Measurements from ENCODE around the gene RSRC1.

DNA sequence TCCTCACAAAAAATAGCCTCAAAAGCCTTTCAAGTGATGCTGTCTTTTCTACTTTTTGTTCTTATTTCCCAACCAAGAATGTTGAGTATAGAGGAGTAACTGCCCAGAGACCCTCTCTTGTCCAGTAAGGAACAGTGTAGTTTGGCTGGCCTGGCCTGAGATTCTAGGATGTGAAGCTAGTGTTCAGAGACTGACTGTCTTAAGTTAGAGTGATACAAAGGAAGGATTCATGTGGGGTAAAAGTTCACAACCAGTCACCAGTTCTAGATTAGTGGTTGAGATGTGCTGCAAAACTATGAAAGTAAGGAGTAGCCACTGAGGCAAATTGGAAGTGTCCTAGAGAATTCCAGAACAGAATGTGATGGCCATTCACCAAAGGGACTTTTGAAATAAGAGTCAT, 49.1 kb downstream of the RSRC1 start:
- TF ChIP-seq, protein P1, sequence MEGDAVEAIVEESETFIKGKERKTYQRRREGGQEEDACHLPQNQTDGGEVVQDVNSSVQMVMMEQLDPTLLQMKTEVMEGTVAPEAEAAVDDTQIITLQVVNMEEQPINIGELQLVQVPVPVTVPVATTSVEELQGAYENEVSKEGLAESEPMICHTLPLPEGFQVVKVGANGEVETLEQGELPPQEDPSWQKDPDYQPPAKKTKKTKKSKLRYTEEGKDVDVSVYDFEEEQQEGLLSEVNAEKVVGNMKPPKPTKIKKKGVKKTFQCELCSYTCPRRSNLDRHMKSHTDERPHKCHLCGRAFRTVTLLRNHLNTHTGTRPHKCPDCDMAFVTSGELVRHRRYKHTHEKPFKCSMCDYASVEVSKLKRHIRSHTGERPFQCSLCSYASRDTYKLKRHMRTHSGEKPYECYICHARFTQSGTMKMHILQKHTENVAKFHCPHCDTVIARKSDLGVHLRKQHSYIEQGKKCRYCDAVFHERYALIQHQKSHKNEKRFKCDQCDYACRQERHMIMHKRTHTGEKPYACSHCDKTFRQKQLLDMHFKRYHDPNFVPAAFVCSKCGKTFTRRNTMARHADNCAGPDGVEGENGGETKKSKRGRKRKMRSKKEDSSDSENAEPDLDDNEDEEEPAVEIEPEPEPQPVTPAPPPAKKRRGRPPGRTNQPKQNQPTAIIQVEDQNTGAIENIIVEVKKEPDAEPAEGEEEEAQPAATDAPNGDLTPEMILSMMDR (IDR thresholded peaks at IDR 0.05): no peak
- TF ChIP-seq POLR2A (IDR thresholded peaks at IDR 0.05): no peak

Measured in esophagus squamous epithelium (tissue), 4 donors.